Stomach smooth muscle (tissue), 2 donors: ENCODE results near the gene MYO15B.

Source experiments
- H3K27ac ChIP-seq: one replicate; pipeline ENCODE4 v1.7.0; 2013; ENCODE audit warnings: mild to moderate bottlenecking, low read length, inconsistent platforms
- H3K27me3 ChIP-seq, 2 donors: one replicate each; pipeline ENCODE4 v1.7.0; 2013; ENCODE audit warnings: low read length in 2 of 2; ENCODE audit not compliant: insufficient read depth in 2 of 2, control insufficient read depth in 1 of 2
- H3K36me3 ChIP-seq, 2 donors: one replicate each; pipeline ENCODE4 v1.7.0; 2013; ENCODE audit warnings: low read length in 2 of 2; ENCODE audit not compliant: control insufficient read depth in 2 of 2, insufficient read depth in 2 of 2
- H3K4me1 ChIP-seq: one replicate; pipeline ENCODE4 v1.7.0; 2013; ENCODE audit warnings: low read length; ENCODE audit not compliant: control insufficient read depth, insufficient read depth
- H3K4me3 ChIP-seq, 2 donors: one replicate each; pipeline ENCODE4 v1.7.0; 2013; ENCODE audit warnings: low read length in 2 of 2
- H3K9ac ChIP-seq, 2 donors: one replicate each; pipeline ENCODE4 v1.7.0; 2013; ENCODE audit warnings: low read length in 2 of 2, mild to moderate bottlenecking in 1 of 2
- H3K9me3 ChIP-seq, 2 donors: one replicate each; pipeline ENCODE4 v1.7.0; 2013; ENCODE audit warnings: low read length in 2 of 2; ENCODE audit not compliant: control insufficient read depth in 2 of 2
- donor health status: healthy.
- donor health status: Pancreatic carcinoma.

Gene MYO15B

GRCh38 chr17:75628425-75628824 is 40.8 kb downstream of the MYO15B start:
- peaks cover 8 to 11% of the 10 kb centered on the region in 2 donors for H3K36me3 ChIP-seq

GRCh38 chr17:75629157-75629556 is 41.6 kb downstream of the MYO15B start:
- Histone ChIP-seq H3K27me3 (no peaks in the 10 kb centered on the region), H3K9me3 (no peaks in the 10 kb centered on the region), H3K4me1 (peaks cover 17% of the 10 kb centered on the region), H3K36me3 (peaks cover 8 to 11% of the 10 kb centered on the region in 2 donors), H3K4me3 (no peak overlapping the region), H3K9ac (no peak overlapping the region), H3K27ac (no peak overlapping the region)

More at GRCh38 chr17:75628425-75628824, 40.8 kb downstream of the MYO15B start:
- Histone ChIP-seq H3K27ac (no peak overlapping the region), H3K9ac (no peak overlapping the region), H3K4me1 (peaks cover 10% of the 10 kb centered on the region), H3K27me3 (no peaks in the 10 kb centered on the region), H3K4me3 (no peak overlapping the region), H3K9me3 (no peaks in the 10 kb centered on the region)

- H3K4me1 ChIP-seq = peaks cover 23% of the 10 kb centered on the region
- no peak overlapping the region for H3K27ac ChIP-seq
- peaks cover 7 to 8% of the 10 kb centered on the region in 2 donors for H3K36me3 ChIP-seq
- H3K9me3 ChIP-seq = no peaks in the 10 kb centered on the region
- H3K4me3 ChIP-seq = no peak overlapping the region
- no peak overlapping the region for H3K9ac ChIP-seq
- H3K27me3 ChIP-seq = no peaks in the 10 kb centered on the region
Measured at GRCh38 chr17:75630071-75630917, 42.7 kb downstream of the MYO15B start.

GRCh38 chr17:75631353-75631752 is 43.8 kb downstream of the MYO15B start:
- no peaks in the 10 kb centered on the region for H3K27me3 ChIP-seq
- H3K9me3 ChIP-seq = no peaks in the 10 kb centered on the region
- H3K4me1 ChIP-seq = peaks cover 25% of the 10 kb centered on the region
- no peak overlapping the region for H3K9ac ChIP-seq
- H3K27ac ChIP-seq = no peak overlapping the region
- peaks cover 4 to 8% of the 10 kb centered on the region in 2 donors for H3K36me3 ChIP-seq
- H3K4me3 ChIP-seq = no peak overlapping the region

GRCh38 chr17:75632428-75632827 is 44.8 kb downstream of the MYO15B start:
- H3K27me3 ChIP-seq = no peaks in the 10 kb centered on the region
- peaks cover 0 to under 1% of the 10 kb centered on the region in 2 donors for H3K36me3 ChIP-seq
- H3K9ac ChIP-seq = no peak overlapping the region
- H3K9me3 ChIP-seq = no peaks in the 10 kb centered on the region
- H3K27ac ChIP-seq = peak overlapping the region; percentile 79
- H3K4me1 ChIP-seq = peaks cover 25% of the 10 kb centered on the region
- H3K4me3 ChIP-seq = no peak overlapping the region

- H3K27ac ChIP-seq = peak within 1 kb of the TSS; percentile 79
- no peaks in the 10 kb centered on the region for H3K9me3 ChIP-seq
- peak within 1 kb of the TSS; percentile 29 to 42 for H3K9ac ChIP-seq
- no peaks in the 10 kb centered on the region for H3K36me3 ChIP-seq
- no peaks in the 10 kb centered on the region for H3K27me3 ChIP-seq
- peak within 1 kb of the TSS; percentile 44 to 59 for H3K4me3 ChIP-seq
- peaks cover 25% of the 10 kb centered on the region for H3K4me1 ChIP-seq
Measured at GRCh38 chr17:75632863-75633485, 45.4 kb downstream of the MYO15B start, which contains the start of gene SMIM5. SMIM5 (plus strand) TSS chr17:75633434; CDS start chr17:75640202, 6,768 bp downstream.

GRCh38 chr17:75633486-75634375 is 46.1 kb downstream of the MYO15B start:
- peak overlapping the region; percentile 29 to 42 for H3K9ac ChIP-seq
- peak overlapping the region; percentile 44 to 59 for H3K4me3 ChIP-seq
- H3K27me3 ChIP-seq = no peaks in the 10 kb centered on the region
- H3K36me3 ChIP-seq = no peaks in the 10 kb centered on the region
- H3K9me3 ChIP-seq = no peaks in the 10 kb centered on the region
- H3K4me1 ChIP-seq = peaks cover 25% of the 10 kb centered on the region
- H3K27ac ChIP-seq = peak overlapping the region; percentile 79

GRCh38 chr17:75634376-75634740 is 46.8 kb downstream of the MYO15B start:
- Histone ChIP-seq H3K9me3 (no peaks in the 10 kb centered on the region), H3K4me3 (peak overlapping the region; percentile 44 to 59), H3K27ac (peak overlapping the region; percentile 79), H3K4me1 (peaks cover 25% of the 10 kb centered on the region), H3K9ac (peak overlapping the region; percentile 29 to 42), H3K27me3 (no peaks in the 10 kb centered on the region), H3K36me3 (peaks cover 0 to 2% of the 10 kb centered on the region in 2 donors)

GRCh38 chr17:75634754-75635609 is 47.4 kb downstream of the MYO15B start:
- H3K27ac ChIP-seq = no peak overlapping the region

More at GRCh38 chr17:75634754-75635609, 47.4 kb downstream of the MYO15B start:
- Histone ChIP-seq H3K36me3 (peaks cover 0 to 2% of the 10 kb centered on the region in 2 donors), H3K4me1 (peaks cover 25% of the 10 kb centered on the region), H3K9me3 (no peaks in the 10 kb centered on the region), H3K27me3 (no peaks in the 10 kb centered on the region), H3K9ac (peak overlapping the region in 1 of 2 donors; percentile 5), H3K4me3 (no peak overlapping the region)
